HG03045 (cell line): Measurements from ENCODE around the gene ZMIZ1.

Source experiments
- ATAC-seq: cut with Tn5 transposase; IDR thresholded peaks from one replicate; pipeline ENCODE4 v1.9.1; 2021; ENCODE audit warnings: mild to moderate bottlenecking, moderate library complexity; ENCODE audit not compliant: unreplicated experiment

The ZMIZ1 gene

GRCh38 chr10:79196470-79197461, 128.0 kb downstream of the ZMIZ1 start:
- ATAC-seq = peak; percentile 46

GRCh38 chr10:79197558-79197957, 128.8 kb downstream of the ZMIZ1 start:
- no peak for ATAC-seq

DNA sequence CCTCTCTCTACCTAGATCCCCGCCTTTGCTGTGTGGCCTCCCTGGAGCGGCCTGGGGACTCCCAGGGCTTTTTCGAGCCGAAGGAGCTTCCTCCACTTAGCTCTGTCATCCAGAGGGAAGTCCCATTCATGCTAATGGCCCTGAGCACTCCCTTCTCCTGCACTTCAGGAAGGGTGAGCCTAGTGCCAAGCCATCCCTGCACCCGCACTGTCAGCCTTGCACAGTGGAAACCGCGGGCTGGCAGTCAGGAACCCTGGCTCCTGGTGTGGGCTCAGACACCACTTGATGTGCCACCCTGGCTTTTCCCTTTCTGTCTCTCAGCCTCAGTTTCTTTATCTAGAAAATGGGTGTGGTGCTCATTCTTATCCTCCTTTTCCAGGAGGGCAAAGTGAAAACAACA, 131.6 kb downstream of the ZMIZ1 start:
- ATAC-seq = no peak

DNA sequence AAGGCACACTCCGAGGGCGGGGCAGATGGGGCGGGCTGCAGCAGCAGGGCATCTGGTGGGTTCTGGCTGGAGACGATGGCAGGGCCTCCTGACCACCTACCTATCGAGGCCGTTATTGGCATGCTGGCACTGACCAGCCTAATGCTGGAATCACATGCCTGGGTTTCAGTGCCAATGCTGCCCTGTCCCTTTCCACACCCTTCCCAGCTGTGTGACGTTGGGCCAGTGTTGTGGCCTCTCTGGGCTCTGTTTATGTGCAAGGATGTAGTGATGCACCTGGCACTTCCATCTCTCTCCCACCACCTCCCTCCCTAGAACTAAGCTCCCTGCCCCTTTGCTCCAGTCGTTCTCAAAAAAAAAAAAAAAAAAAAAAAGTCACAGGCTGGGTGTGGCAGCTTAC, 132.9 kb downstream of the ZMIZ1 start:
- no peak for ATAC-seq

- ATAC-seq = no peak
These were observed 133.6 kb downstream of the ZMIZ1 start for GRCh38 chr10:79202188-79203013.

DNA sequence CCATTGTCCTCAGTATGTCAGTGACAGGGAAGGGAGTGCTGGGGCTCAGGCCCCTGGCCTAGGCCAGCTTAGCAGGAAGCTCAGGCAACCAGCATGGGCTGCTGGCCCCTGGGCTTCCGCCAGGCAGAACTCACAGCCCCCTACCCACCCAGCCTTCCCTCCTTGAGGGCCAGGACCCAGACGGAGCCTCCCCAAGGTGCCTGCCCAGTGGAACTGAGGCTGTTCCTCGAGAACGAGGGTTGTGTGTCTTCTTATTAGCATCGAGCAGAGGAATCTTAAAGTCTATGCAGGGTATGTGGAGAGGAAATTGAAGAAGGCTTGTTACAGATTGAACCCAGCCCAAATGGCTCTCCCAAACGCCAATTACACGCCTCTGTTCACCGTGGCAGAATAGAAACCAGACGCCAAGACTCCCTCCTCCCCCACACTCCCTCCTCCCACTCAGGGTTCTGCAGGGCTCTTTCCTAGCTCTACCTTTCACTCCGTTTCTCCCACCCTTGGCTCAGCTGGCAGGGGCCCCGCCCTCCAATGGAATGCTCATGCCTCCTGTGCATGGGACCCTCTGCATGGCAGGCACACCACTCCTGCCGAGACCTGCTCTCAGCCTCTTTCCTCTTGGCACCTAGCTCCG, 134.4 kb downstream of the ZMIZ1 start:
- ATAC-seq = no peak

GRCh38 chr10:79203833-79204232, 135.1 kb downstream of the ZMIZ1 start:
- ATAC-seq = no peak

GRCh38 chr10:79206300-79207095, 137.7 kb downstream of the ZMIZ1 start:
- no peak for ATAC-seq

GRCh38 chr10:79207096-79207357, 138.3 kb downstream of the ZMIZ1 start:
- no peak for ATAC-seq

GRCh38 chr10:79207726-79208125, 139.0 kb downstream of the ZMIZ1 start:
- ATAC-seq = no peak

GRCh38 chr10:79208251-79208983, 139.7 kb downstream of the ZMIZ1 start:
- ATAC-seq = no peak

DNA sequence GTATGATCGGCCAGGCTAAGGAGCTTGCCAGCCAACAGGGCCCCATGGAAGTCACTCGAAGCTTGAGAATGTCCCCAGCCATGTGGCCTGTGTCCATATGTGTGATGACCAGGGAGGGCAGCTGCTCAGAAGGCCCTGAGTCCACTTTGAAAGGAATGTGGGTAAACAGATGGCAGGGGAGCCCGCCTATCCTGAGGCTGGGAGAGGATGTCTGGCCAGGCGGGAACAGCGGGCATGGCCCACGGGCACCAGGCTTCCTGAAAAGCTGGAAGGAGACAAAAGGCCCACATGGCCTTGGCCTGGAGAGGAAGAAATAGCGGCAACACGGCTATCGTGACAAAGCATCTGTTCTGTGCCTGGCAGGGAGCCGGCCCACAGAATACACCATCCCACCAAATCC, 140.6 kb downstream of the ZMIZ1 start:
- no peak for ATAC-seq

GRCh38 chr10:79209831-79210230, 141.1 kb downstream of the ZMIZ1 start:
- ATAC-seq = no peak

DNA sequence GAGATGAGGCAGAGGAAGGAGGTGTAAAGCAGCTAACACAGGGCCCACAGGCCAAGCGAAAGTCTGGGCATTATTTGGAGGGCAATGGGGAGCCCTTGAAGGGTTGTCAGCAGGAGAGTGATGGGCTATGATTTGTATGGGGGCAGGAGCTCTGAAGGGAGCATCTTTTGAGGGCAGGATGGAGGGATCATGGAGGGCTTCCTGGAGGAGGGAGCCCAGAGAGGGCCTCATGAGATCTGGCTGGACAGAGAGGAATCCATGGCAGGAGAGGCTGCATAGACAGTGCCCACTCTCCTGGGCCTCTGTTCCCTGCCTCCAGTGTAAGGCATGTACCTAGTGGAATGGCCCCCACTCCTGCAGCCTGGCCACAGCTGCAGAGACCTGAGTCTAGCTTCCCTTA, 141.9 kb downstream of the ZMIZ1 start:
- no peak for ATAC-seq

- ATAC-seq = no peak
These were observed 142.8 kb downstream of the ZMIZ1 start for GRCh38 chr10:79211616-79212015.

- ATAC-seq = no peak
These were observed 146.8 kb downstream of the ZMIZ1 start for GRCh38 chr10:79215531-79215930.

GRCh38 chr10:79219322-79219957, 150.7 kb downstream of the ZMIZ1 start:
- no peak for ATAC-seq

GRCh38 chr10:79220307-79220706, 151.5 kb downstream of the ZMIZ1 start:
- ATAC-seq = no peak
